Nephron (organoid): Measurements from ENCODE around the gene CHRNG.

ENCODE experiments used
- H3K27ac Mint-ChIP-seq, 3 experiments: 2 replicates each; pipeline ENCODE4 v1.8.0; 2020; ENCODE audit warnings: mixed read lengths in 3 of 3, mild to moderate bottlenecking in 2 of 3, moderate library complexity in 1 of 3
- H3K27me3 Mint-ChIP-seq: 2 replicates; pipeline ENCODE4 v1.8.0; 2021; ENCODE audit warnings: low read depth, mild to moderate bottlenecking, moderate library complexity, mixed read lengths
- H3K36me3 Mint-ChIP-seq: 2 replicates; pipeline ENCODE4 v1.8.0; 2020; ENCODE audit warnings: low read depth, mixed read lengths
- H3K4me1 Mint-ChIP-seq: 2 replicates; pipeline ENCODE4 v1.8.0; 2020; ENCODE audit warnings: mixed read lengths
- H3K4me3 Mint-ChIP-seq, 3 experiments: 2 replicates each; pipeline ENCODE4 v1.8.0; 2020; ENCODE audit warnings: mild to moderate bottlenecking in 3 of 3, mixed read lengths in 3 of 3, moderate library complexity in 2 of 3
- H3K9me3 Mint-ChIP-seq: 2 replicates; pipeline ENCODE4 v1.8.0; 2020; ENCODE audit warnings: mixed read lengths
- CTCF ChIP-seq, 3 experiments: fragments of 200-600 bp; sonication (generic); IDR thresholded peaks; one replicate each; pipeline ENCODE4 v1.5.0; 2021; ENCODE audit warnings: antibody characterized with exemption in 3 of 3; ENCODE audit not compliant: unreplicated experiment in 3 of 3

CHRNG gene

GRCh38 chr2:232502911-232503808 lies 36.3 kb upstream of the CHRNG start:
- H3K27me3 Mint-ChIP-seq, result peaks cover 72% of the 10 kb centered on the region
- H3K4me1 Mint-ChIP-seq, result peaks cover 20% of the 10 kb centered on the region
- H3K36me3 Mint-ChIP-seq, result no peaks in the 10 kb centered on the region
- peak overlapping the region; percentile 70 to 84 (median 79) for H3K4me3 Mint-ChIP-seq
- peak overlapping the region in 2 of 3 experiments; percentile 12 to 49 for H3K27ac Mint-ChIP-seq
- no peaks in the 10 kb centered on the region for H3K9me3 Mint-ChIP-seq
- TF ChIP-seq CTCF (IDR thresholded peaks at IDR 0.05; ENCODE audit: unreplicated experiment in 3 of 3), result no peak

- H3K4me1 Mint-ChIP-seq, result peaks cover 20% of the 10 kb centered on the region
- peaks cover 72% of the 10 kb centered on the region for H3K27me3 Mint-ChIP-seq
- no peak for TF ChIP-seq CTCF (IDR thresholded peaks at IDR 0.05; ENCODE audit: unreplicated experiment in 3 of 3)
- no peaks in the 10 kb centered on the region for H3K36me3 Mint-ChIP-seq
- peak overlapping the region in 1 of 3 experiments; percentile 49 for H3K27ac Mint-ChIP-seq
- no peaks in the 10 kb centered on the region for H3K9me3 Mint-ChIP-seq
- H3K4me3 Mint-ChIP-seq, result peak overlapping the region; percentile 70 to 79 (median 71)
These were observed 35.6 kb upstream of the CHRNG start for GRCh38 chr2:232503809-232504323.

- no peaks in the 10 kb centered on the region for H3K36me3 Mint-ChIP-seq
- H3K9me3 Mint-ChIP-seq, result no peaks in the 10 kb centered on the region
- H3K27ac Mint-ChIP-seq, result no peak overlapping the region
- peaks cover 71% of the 10 kb centered on the region for H3K27me3 Mint-ChIP-seq
- TF ChIP-seq CTCF (IDR thresholded peaks at IDR 0.05; ENCODE audit: unreplicated experiment in 3 of 3), result no peak
- peaks cover 20% of the 10 kb centered on the region for H3K4me1 Mint-ChIP-seq
- peak overlapping the region; percentile 46 to 69 (median 46) for H3K4me3 Mint-ChIP-seq
These were observed 35.1 kb upstream of the CHRNG start for GRCh38 chr2:232504438-232504837.

- Mint-ChIP-seq H3K9me3 (no peaks in the 10 kb centered on the region), H3K4me3 (peak overlapping the region in 2 of 3 experiments; percentile 23 to 44), H3K36me3 (no peaks in the 10 kb centered on the region), H3K27me3 (peaks cover 70% of the 10 kb centered on the region), H3K4me1 (peaks cover 20% of the 10 kb centered on the region), H3K27ac (peak overlapping the region in 1 of 3 experiments; percentile 22)
- TF ChIP-seq CTCF (IDR thresholded peaks at IDR 0.05; ENCODE audit: unreplicated experiment in 3 of 3), result no peak
These were observed 33.6 kb upstream of the CHRNG start for GRCh38 chr2:232505856-232506255.

- H3K27me3 Mint-ChIP-seq, result peaks cover 73% of the 10 kb centered on the region
- no peak for TF ChIP-seq CTCF (IDR thresholded peaks at IDR 0.05; ENCODE audit: unreplicated experiment in 3 of 3)
- H3K9me3 Mint-ChIP-seq, result no peaks in the 10 kb centered on the region
- H3K27ac Mint-ChIP-seq, result peak overlapping the region in 1 of 3 experiments; percentile 22
- H3K4me1 Mint-ChIP-seq, result peaks cover 20% of the 10 kb centered on the region
- no peaks in the 10 kb centered on the region for H3K36me3 Mint-ChIP-seq
- no peak overlapping the region for H3K4me3 Mint-ChIP-seq
These were observed 32.8 kb upstream of the CHRNG start for GRCh38 chr2:232506709-232507108.
